ENCODE data around the gene SPDEF.

SPDEF gene

GRCh38 chr6:34583861-34584604 lies 27.9 kb upstream of the SPDEF start:
- Histone ChIP-seq H3K27ac (ENCODE audit: low read depth, low read length) (no peak overlapping the region), H3K9me3 (ENCODE audit: control insufficient read depth, insufficient read depth, low read length) (no peaks in the 10 kb centered on the region), H3K4me3 (ENCODE audit: low read depth, low read length) (no peak overlapping the region)

GRCh38 chr6:34583461-34583860 lies 27.3 kb upstream of the SPDEF start:
- no peaks in the 10 kb centered on the region for H3K9me3 ChIP-seq (ENCODE audit: control insufficient read depth, insufficient read depth, low read length)
- no peaks in the 10 kb centered on the region for H3K27me3 ChIP-seq (ENCODE audit: control insufficient read depth, insufficient read depth, low read length)
- H3K4me1 ChIP-seq (ENCODE audit: control insufficient read depth, insufficient read depth, low read length), result peaks cover 15% of the 10 kb centered on the region
- H3K27ac ChIP-seq (ENCODE audit: low read depth, low read length), result no peak overlapping the region
- H3K36me3 ChIP-seq (ENCODE audit: control insufficient read depth, insufficient read depth, low read length), result 0 out of 2 replicates have a peak, but pooled peaks cover 4% of the 10 kb centered on the region
- no peak overlapping the region for H3K9ac ChIP-seq (ENCODE audit: low read depth, low read length)
- no peak overlapping the region for H3K4me3 ChIP-seq (ENCODE audit: low read depth, low read length)

More at GRCh38 chr6:34583861-34584604, 27.9 kb upstream of the SPDEF start:
- Histone ChIP-seq H3K36me3 (ENCODE audit: control insufficient read depth, insufficient read depth, low read length) (0 out of 2 replicates have a peak, but pooled peaks cover 9% of the 10 kb centered on the region), H3K9ac (ENCODE audit: low read depth, low read length) (no peak overlapping the region), H3K4me1 (ENCODE audit: control insufficient read depth, insufficient read depth, low read length) (peaks cover 17% of the 10 kb centered on the region), H3K27me3 (ENCODE audit: control insufficient read depth, insufficient read depth, low read length) (no peaks in the 10 kb centered on the region)

DNA sequence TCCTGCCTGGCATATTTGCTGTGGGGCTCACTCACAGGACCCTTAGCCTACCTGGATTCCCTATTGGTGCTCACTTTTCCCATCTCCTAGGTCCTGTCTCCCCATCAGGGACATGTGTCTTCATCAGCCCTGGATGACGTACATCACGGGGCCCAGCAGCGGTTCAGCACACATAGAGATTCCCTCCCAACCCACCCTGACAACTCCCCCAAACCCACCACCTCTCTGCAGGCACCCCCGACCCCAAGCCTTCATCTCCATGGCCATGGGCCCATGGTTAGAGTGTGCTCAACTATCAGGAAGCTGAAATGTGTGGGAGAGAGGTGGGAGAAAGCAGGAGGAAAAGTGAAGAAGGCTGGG lies 25.4 kb upstream of the SPDEF start:
- Histone ChIP-seq H3K27me3 (ENCODE audit: control insufficient read depth, insufficient read depth, low read length) (no peaks in the 10 kb centered on the region), H3K4me3 (ENCODE audit: low read depth, low read length) (no peak overlapping the region), H3K9me3 (ENCODE audit: control insufficient read depth, insufficient read depth, low read length) (no peaks in the 10 kb centered on the region), H3K4me1 (ENCODE audit: control insufficient read depth, insufficient read depth, low read length) (0 out of 2 replicates have a peak, but pooled peaks cover under 1% of the 10 kb centered on the region), H3K27ac (ENCODE audit: low read depth, low read length) (no peak overlapping the region), H3K9ac (ENCODE audit: low read depth, low read length) (no peak overlapping the region), H3K36me3 (ENCODE audit: control insufficient read depth, insufficient read depth, low read length) (no peaks in the 10 kb centered on the region)

GRCh38 chr6:34580707-34581560 lies 24.8 kb upstream of the SPDEF start:
- Histone ChIP-seq H3K4me1 (ENCODE audit: control insufficient read depth, insufficient read depth, low read length) (no peaks in the 10 kb centered on the region), H3K9me3 (ENCODE audit: control insufficient read depth, insufficient read depth, low read length) (no peaks in the 10 kb centered on the region), H3K9ac (ENCODE audit: low read depth, low read length) (no peak overlapping the region), H3K27me3 (ENCODE audit: control insufficient read depth, insufficient read depth, low read length) (no peaks in the 10 kb centered on the region), H3K36me3 (ENCODE audit: control insufficient read depth, insufficient read depth, low read length) (no peaks in the 10 kb centered on the region), H3K4me3 (ENCODE audit: low read depth, low read length) (no peak overlapping the region), H3K27ac (ENCODE audit: low read depth, low read length) (no peak overlapping the region)

DNA sequence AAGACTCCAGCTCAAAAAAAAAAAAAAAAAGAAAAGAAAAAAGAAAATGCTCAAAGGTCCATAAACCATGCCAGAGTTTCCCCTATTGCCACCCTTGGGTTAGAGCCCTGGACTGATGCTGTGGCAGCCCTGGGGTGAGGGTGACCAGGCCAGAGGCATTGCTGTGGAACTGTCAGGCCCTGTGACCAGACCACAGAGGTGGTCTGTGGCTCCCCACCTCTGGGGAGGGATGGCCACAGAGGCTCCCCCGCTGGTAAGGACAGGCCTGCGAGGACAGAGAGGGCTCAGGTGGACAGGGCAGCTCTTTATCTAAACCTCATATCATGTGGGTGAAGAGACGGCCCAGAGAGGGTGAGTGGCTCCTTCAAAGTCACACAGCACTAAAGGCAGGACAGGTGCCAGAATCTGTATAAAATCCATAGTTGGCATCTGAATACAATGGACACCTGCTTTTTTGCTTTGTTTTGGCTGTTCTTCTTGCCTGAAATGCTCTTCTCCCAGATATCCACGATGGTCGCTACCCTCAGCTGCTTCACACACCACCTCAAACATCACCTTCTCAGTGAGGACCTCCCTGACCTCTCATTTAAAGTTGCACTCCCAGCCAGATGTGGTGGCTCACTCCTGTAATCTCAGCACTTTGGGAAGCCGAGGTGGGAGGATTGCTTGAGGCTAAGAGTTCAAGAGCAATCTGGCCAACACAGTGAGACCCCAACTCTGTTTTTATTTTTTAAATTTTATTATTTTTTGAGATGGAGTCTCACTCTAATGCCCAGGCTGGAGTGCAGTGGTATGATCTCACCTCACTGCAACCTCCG lies 22.5 kb upstream of the SPDEF start:
- Histone ChIP-seq H3K27ac (ENCODE audit: low read depth, low read length) (no peak overlapping the region), H3K36me3 (ENCODE audit: control insufficient read depth, insufficient read depth, low read length) (no peaks in the 10 kb centered on the region), H3K9me3 (ENCODE audit: control insufficient read depth, insufficient read depth, low read length) (no peaks in the 10 kb centered on the region), H3K9ac (ENCODE audit: low read depth, low read length) (no peak overlapping the region), H3K4me1 (ENCODE audit: control insufficient read depth, insufficient read depth, low read length) (peaks cover 7% of the 10 kb centered on the region), H3K27me3 (ENCODE audit: control insufficient read depth, insufficient read depth, low read length) (no peaks in the 10 kb centered on the region), H3K4me3 (ENCODE audit: low read depth, low read length) (no peak overlapping the region)

DNA sequence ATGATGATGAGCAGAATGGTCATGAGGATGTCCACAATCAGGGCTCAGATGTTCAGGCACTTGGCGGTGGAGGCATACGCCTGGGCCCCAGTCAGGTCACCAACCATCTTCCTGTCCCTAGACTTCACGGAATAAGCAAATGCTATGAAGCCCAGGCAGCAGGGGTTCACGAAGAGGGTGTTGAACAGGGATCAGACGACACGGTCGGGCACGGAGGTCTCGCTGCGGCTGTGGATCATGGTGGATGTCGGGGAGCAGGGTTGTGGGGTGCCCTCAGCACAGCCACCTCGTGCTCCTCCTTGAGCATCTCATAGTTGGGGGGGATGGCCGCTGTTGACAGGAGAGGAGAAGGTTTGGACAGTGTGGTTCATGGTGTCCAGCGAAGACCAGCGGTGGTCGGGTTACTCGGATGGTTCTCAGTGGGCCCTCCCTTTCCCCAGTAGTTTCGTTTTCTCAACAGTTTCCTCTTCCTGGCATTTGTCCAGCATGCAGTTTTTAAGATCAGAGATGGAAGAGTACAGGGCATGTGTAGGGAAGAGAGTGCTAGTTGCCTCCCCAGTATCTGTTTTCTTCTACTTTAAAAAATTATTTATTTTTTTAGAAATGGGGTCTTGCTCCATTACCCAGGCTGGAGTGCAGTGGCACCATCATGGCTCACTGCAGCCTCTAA lies 20.3 kb upstream of the SPDEF start:
- Histone ChIP-seq H3K36me3 (ENCODE audit: control insufficient read depth, insufficient read depth, low read length) (no peaks in the 10 kb centered on the region), H3K9ac (ENCODE audit: low read depth, low read length) (no peak overlapping the region), H3K9me3 (ENCODE audit: control insufficient read depth, insufficient read depth, low read length) (no peaks in the 10 kb centered on the region), H3K27ac (ENCODE audit: low read depth, low read length) (no peak overlapping the region), H3K4me1 (ENCODE audit: control insufficient read depth, insufficient read depth, low read length) (peaks cover 7% of the 10 kb centered on the region), H3K27me3 (ENCODE audit: control insufficient read depth, insufficient read depth, low read length) (no peaks in the 10 kb centered on the region), H3K4me3 (ENCODE audit: low read depth, low read length) (no peak overlapping the region)

DNA sequence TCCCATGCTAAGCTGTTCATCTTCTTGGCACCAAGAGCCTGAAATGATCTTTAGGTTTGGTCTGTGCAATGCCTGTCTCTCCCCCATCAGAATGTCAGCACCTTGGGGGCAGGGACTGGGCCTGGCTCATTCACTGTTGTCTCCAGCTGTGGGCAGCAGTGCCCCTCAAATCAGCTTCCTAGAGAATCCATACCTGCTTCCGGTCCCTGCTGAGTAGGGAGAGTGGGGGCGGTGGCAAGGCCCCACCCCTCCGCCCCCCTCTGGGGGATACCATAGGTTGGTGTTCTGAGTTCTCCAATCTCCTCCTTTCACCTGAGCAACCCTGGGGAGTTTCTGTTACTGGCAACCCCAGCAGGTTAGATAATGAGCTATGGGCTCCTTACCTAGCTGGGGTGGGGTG lies 19.2 kb upstream of the SPDEF start:
- no peaks in the 10 kb centered on the region for H3K36me3 ChIP-seq (ENCODE audit: control insufficient read depth, insufficient read depth, low read length)
- peaks cover 7% of the 10 kb centered on the region for H3K4me1 ChIP-seq (ENCODE audit: control insufficient read depth, insufficient read depth, low read length)
- H3K4me3 ChIP-seq (ENCODE audit: low read depth, low read length), result no peak overlapping the region
- H3K27ac ChIP-seq (ENCODE audit: low read depth, low read length), result no peak overlapping the region
- H3K27me3 ChIP-seq (ENCODE audit: control insufficient read depth, insufficient read depth, low read length), result no peaks in the 10 kb centered on the region
- no peaks in the 10 kb centered on the region for H3K9me3 ChIP-seq (ENCODE audit: control insufficient read depth, insufficient read depth, low read length)
- no peak overlapping the region for H3K9ac ChIP-seq (ENCODE audit: low read depth, low read length)

- H3K27me3 ChIP-seq (ENCODE audit: control insufficient read depth, insufficient read depth, low read length), result no peaks in the 10 kb centered on the region
- no peak overlapping the region for H3K9ac ChIP-seq (ENCODE audit: low read depth, low read length)
- no peak overlapping the region for H3K27ac ChIP-seq (ENCODE audit: low read depth, low read length)
- H3K36me3 ChIP-seq (ENCODE audit: control insufficient read depth, insufficient read depth, low read length), result no peaks in the 10 kb centered on the region
- H3K4me3 ChIP-seq (ENCODE audit: low read depth, low read length), result no peak overlapping the region
- peaks cover 7% of the 10 kb centered on the region for H3K4me1 ChIP-seq (ENCODE audit: control insufficient read depth, insufficient read depth, low read length)
- H3K9me3 ChIP-seq (ENCODE audit: control insufficient read depth, insufficient read depth, low read length), result no peaks in the 10 kb centered on the region
Measured at GRCh38 chr6:34574647-34575293, 18.6 kb upstream of the SPDEF start.

DNA sequence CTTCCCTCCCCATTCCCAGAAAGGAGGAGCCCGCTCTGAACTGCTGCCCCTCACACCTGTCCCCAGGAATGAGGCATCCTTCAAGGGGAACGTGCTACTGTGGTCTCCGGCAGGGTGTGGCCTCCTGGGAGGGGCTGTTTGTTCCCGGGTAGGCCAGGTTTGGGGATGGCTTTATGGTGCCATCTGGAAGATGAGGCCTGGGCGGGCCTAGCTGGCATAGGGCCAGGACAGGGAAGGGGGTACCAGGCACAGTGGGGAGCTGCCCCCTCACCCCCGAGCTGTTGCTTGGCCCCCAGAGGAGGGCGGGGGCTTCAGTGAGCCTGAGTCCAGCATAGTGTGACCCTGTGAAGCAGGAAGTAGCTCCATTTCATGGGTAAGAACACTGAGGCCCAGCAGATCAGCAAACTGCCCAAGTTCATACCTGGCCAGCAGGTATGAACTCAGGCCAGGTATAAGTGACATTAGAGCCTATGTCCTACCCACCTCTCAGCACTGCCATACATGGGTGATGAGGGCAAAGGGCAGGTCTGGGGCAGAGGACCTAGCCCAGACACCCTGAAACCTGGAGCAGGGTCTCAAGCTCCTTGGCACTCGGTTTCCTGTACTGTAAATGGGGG lies 17.5 kb upstream of the SPDEF start:
- peaks cover 7% of the 10 kb centered on the region for H3K4me1 ChIP-seq (ENCODE audit: control insufficient read depth, insufficient read depth, low read length)
- H3K27ac ChIP-seq (ENCODE audit: low read depth, low read length), result no peak overlapping the region
- H3K9ac ChIP-seq (ENCODE audit: low read depth, low read length), result no peak overlapping the region
- H3K27me3 ChIP-seq (ENCODE audit: control insufficient read depth, insufficient read depth, low read length), result no peaks in the 10 kb centered on the region
- no peaks in the 10 kb centered on the region for H3K9me3 ChIP-seq (ENCODE audit: control insufficient read depth, insufficient read depth, low read length)
- no peaks in the 10 kb centered on the region for H3K36me3 ChIP-seq (ENCODE audit: control insufficient read depth, insufficient read depth, low read length)
- H3K4me3 ChIP-seq (ENCODE audit: low read depth, low read length), result no peak overlapping the region

DNA sequence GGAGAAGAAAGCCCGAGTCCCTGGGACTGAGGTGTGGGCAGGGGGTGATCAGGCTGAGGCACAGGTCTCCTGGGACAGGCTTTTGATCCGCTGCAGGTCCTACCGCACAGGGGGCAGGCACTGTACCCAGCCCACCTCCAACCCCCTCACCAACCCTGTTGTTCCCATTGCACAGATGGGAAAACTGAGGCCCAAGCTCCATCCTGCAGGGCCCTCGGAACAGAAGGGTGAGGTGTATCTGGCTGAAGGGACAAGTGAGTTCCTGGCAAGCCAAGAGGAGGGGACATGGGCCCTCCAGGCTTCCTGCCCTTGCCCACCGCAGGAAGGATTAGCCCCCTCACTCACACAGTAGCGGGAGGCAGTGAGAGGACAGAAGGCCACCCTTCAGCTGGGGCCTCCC lies 16.5 kb upstream of the SPDEF start:
- H3K9ac ChIP-seq (ENCODE audit: low read depth, low read length), result no peak overlapping the region
- H3K4me3 ChIP-seq (ENCODE audit: low read depth, low read length), result no peak overlapping the region
- no peak overlapping the region for H3K27ac ChIP-seq (ENCODE audit: low read depth, low read length)
- H3K27me3 ChIP-seq (ENCODE audit: control insufficient read depth, insufficient read depth, low read length), result no peaks in the 10 kb centered on the region
- no peaks in the 10 kb centered on the region for H3K9me3 ChIP-seq (ENCODE audit: control insufficient read depth, insufficient read depth, low read length)
- H3K36me3 ChIP-seq (ENCODE audit: control insufficient read depth, insufficient read depth, low read length), result no peaks in the 10 kb centered on the region
- H3K4me1 ChIP-seq (ENCODE audit: control insufficient read depth, insufficient read depth, low read length), result peaks cover 7% of the 10 kb centered on the region
